Mesendoderm (in vitro differentiated cells): ENCODE results near the gene FOXE3.
A peak's percentile ranks its signal among the peaks of the same experiment; 100 is the strongest.

Source experiments
- DNase-seq: peaks from one replicate; pipeline ENCODE4 v3.0.0; 2013
- H2AK5ac ChIP-seq: 2 replicates; pipeline ENCODE4 v1.6.1; 2013; ENCODE audit warnings: low read length, inconsistent platforms
- H2BK120ac ChIP-seq: 2 replicates; pipeline ENCODE4 v1.6.1; 2013; ENCODE audit warnings: low read depth, mild to moderate bottlenecking, low read length, moderate library complexity, mixed read lengths
- H2BK15ac ChIP-seq: replicated peaks from 2 replicates; pipeline ENCODE4 v1.6.1; 2013; ENCODE audit warnings: low read depth, mild to moderate bottlenecking, moderate library complexity
- H2BK5ac ChIP-seq: 2 replicates; pipeline ENCODE4 v1.6.1; 2013; ENCODE audit warnings: low read length, inconsistent platforms
- H3K18ac ChIP-seq: 2 replicates; pipeline ENCODE4 v1.6.1; 2013; ENCODE audit warnings: mild to moderate bottlenecking, low read length, mixed read lengths
- H3K23ac ChIP-seq: one replicate; pipeline ENCODE4 v1.6.1; 2013; ENCODE audit warnings: low read length
- H3K27ac ChIP-seq: 2 replicates; pipeline ENCODE4 v1.5.1; 2013; ENCODE audit warnings: low read depth, mild to moderate bottlenecking, inconsistent platforms, low read length, moderate library complexity
- H3K27me3 ChIP-seq: 2 replicates; pipeline ENCODE4 v1.6.1; 2013; ENCODE audit warnings: low read length, control low read depth, mild to moderate bottlenecking, inconsistent platforms; ENCODE audit not compliant: insufficient read depth, poor library complexity
- H3K36me3 ChIP-seq: 2 replicates; pipeline ENCODE4 v1.6.1; 2013; ENCODE audit warnings: low read length, inconsistent platforms; ENCODE audit not compliant: control insufficient read depth, insufficient read depth
- H3K4ac ChIP-seq: one replicate; pipeline ENCODE4 v1.6.1; 2013; ENCODE audit warnings: low read depth, mild to moderate bottlenecking, low read length, moderate library complexity
- H3K4me1 ChIP-seq: 2 replicates; pipeline ENCODE4 v1.6.1; 2013; ENCODE audit warnings: low read depth, low read length, inconsistent platforms; ENCODE audit not compliant: control insufficient read depth
- H3K4me2 ChIP-seq: 2 replicates; pipeline ENCODE4 v1.6.1; 2013; ENCODE audit warnings: low read length
- H3K4me3 ChIP-seq: 2 replicates; pipeline ENCODE4 v1.5.1; 2013; ENCODE audit warnings: mild to moderate bottlenecking, low read length
- H3K56ac ChIP-seq: one replicate; pipeline ENCODE4 v1.6.1; 2013; ENCODE audit warnings: low read length
- H3K79me1 ChIP-seq: 2 replicates; pipeline ENCODE4 v1.6.1; 2013; ENCODE audit warnings: low read length, inconsistent platforms
- H3K79me2 ChIP-seq: 2 replicates; pipeline ENCODE4 v1.6.1; 2013; ENCODE audit warnings: mild to moderate bottlenecking, low read length; ENCODE audit not compliant: control insufficient read depth, insufficient read depth
- H3K9ac ChIP-seq: 2 replicates; pipeline ENCODE4 v1.6.1; 2013; ENCODE audit warnings: low read length, inconsistent platforms
- H4K5ac ChIP-seq: one replicate; pipeline ENCODE4 v1.6.1; 2013; ENCODE audit warnings: low read length
- H4K8ac ChIP-seq: one replicate; pipeline ENCODE4 v1.6.1; 2013; ENCODE audit warnings: low read depth, mild to moderate bottlenecking, control low read depth, low read length, moderate library complexity
- WGBS: extraction: QIAGEN DNeasy Blood & Tissue Kit; methylation state at CpG from one replicate; pipeline ENCODE4 v1.1.7; 2013; ENCODE audit warnings: low lambda C conversion rate, missing lambda C conversion rate; ENCODE audit not compliant: insufficient coverage; ENCODE audit errors: extremely low coverage; 5-methylcytosine and 5-hydroxymethylcytosine counted together

Gene FOXE3

GRCh38 chr1:47437447-47438164 is 21.5 kb downstream of the FOXE3 start, which contains the start of gene FOXD2:
TSS of gene FOXD2 (plus strand) at chr1:47438044. CDS start at chr1:47438136, 92 bp downstream.
- Histone ChIP-seq H3K36me3 (no peaks in the 10 kb centered on the region), H3K27me3 (peaks cover 74% of the 10 kb centered on the region), H2BK120ac (no peak within 1 kb of the TSS), H3K27ac (no peak within 1 kb of the TSS), H3K79me1 (no peaks in the 10 kb centered on the region), H2BK15ac (no peak within 1 kb of the TSS), H4K5ac (no peak within 1 kb of the TSS), H3K4me3 (peak within 1 kb of the TSS; percentile 63), H3K4me1 (peaks cover 8% of the 10 kb centered on the region), H2BK5ac (no peak within 1 kb of the TSS), H3K79me2 (no peaks in the 10 kb centered on the region), H3K18ac (peak within 1 kb of the TSS; percentile 55), H3K56ac (peak within 1 kb of the TSS; percentile 93), H3K9ac (peak within 1 kb of the TSS; percentile 79), H3K4ac (peak within 1 kb of the TSS; percentile 63), H3K4me2 (peak within 1 kb of the TSS; percentile 66), H4K8ac (no peak within 1 kb of the TSS), H2AK5ac (no peak within 1 kb of the TSS), H3K23ac (no peak within 1 kb of the TSS)
- WGBS = no CpG with 5 or more reads among the region's 80 CpGs
- peak; percentile 91 for DNase-seq

DNA sequence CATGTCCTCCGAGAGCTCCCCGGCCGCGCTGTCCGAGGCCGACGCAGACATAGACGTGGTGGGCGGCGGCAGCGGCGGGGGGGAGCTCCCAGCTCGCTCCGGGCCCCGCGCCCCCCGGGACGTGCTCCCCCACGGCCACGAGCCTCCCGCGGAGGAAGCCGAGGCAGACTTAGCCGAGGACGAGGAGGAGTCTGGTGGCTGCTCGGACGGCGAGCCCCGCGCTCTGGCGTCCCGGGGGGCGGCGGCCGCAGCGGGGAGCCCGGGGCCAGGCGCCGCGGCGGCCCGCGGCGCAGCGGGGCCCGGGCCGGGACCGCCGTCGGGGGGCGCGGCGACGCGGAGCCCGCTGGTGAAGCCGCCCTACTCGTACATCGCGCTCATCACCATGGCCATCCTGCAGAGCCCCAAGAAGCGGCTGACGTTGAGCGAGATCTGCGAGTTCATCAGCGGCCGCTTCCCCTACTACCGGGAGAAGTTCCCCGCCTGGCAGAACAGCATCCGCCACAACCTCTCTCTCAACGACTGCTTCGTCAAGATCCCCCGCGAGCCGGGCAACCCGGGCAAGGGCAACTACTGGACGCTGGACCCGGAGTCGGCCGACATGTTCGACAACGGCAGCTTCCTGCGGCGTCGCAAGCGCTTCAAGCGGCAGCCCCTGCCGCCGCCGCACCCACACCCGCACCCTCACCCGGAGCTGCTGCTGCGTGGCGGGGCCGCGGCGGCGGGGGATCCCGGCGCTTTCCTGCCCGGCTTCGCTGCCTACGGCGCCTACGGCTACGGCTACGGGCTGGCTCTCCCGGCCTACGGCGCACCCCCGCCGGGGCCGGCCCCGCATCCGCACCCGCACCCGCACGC is 22.3 kb downstream of the FOXE3 start:
- no peak for DNase-seq
- no peaks in the 10 kb centered on the region for H3K79me2 ChIP-seq
- H4K8ac ChIP-seq = no peak overlapping the region
- H2AK5ac ChIP-seq = no peak overlapping the region
- no peak overlapping the region for H2BK15ac ChIP-seq
- peaks cover 74% of the 10 kb centered on the region for H3K27me3 ChIP-seq
- H2BK5ac ChIP-seq = no peak overlapping the region
- no CpG with 5 or more reads among the region's 117 CpGs for WGBS
- no peaks in the 10 kb centered on the region for H3K36me3 ChIP-seq
- H3K4ac ChIP-seq = no peak overlapping the region
- H3K18ac ChIP-seq = peak overlapping the region; percentile 28
- H3K4me1 ChIP-seq = peaks cover 2% of the 10 kb centered on the region
- no peak overlapping the region for H3K27ac ChIP-seq
- no peak overlapping the region for H3K4me3 ChIP-seq
- no peak overlapping the region for H2BK120ac ChIP-seq
- H3K56ac ChIP-seq = peak overlapping the region; percentile 79
- H3K4me2 ChIP-seq = peak overlapping the region; percentile 36
- no peak overlapping the region for H4K5ac ChIP-seq
- no peak overlapping the region for H3K23ac ChIP-seq
- H3K79me1 ChIP-seq = no peaks in the 10 kb centered on the region
- peak overlapping the region; percentile 40 for H3K9ac ChIP-seq

- H4K5ac ChIP-seq = no peak overlapping the region
- H3K23ac ChIP-seq = no peak overlapping the region
- no peak overlapping the region for H2BK120ac ChIP-seq
- H3K27ac ChIP-seq = no peak overlapping the region
- no peak overlapping the region for H2AK5ac ChIP-seq
- no peaks in the 10 kb centered on the region for H3K36me3 ChIP-seq
- H3K4me1 ChIP-seq = peaks cover 1% of the 10 kb centered on the region
- H3K27me3 ChIP-seq = peaks cover 75% of the 10 kb centered on the region
- H3K9ac ChIP-seq = peak overlapping the region; percentile 43
- no peak overlapping the region for H2BK5ac ChIP-seq
- no peak overlapping the region for H4K8ac ChIP-seq
- peak overlapping the region; percentile 59 for H3K56ac ChIP-seq
- H3K4me2 ChIP-seq = no peak overlapping the region
- peak; percentile 39 for DNase-seq
- no CpG with 5 or more reads among the region's 86 CpGs for WGBS
- H3K4me3 ChIP-seq = no peak overlapping the region
- H3K18ac ChIP-seq = peak overlapping the region; percentile 28
- H3K4ac ChIP-seq = no peak overlapping the region
- H3K79me1 ChIP-seq = no peaks in the 10 kb centered on the region
- no peak overlapping the region for H2BK15ac ChIP-seq
- H3K79me2 ChIP-seq = no peaks in the 10 kb centered on the region
Measured at GRCh38 chr1:47439017-47439818, 23.1 kb downstream of the FOXE3 start.

- Histone ChIP-seq H3K79me1 (no peaks in the 10 kb centered on the region), H3K79me2 (no peaks in the 10 kb centered on the region), H2BK5ac (no peak overlapping the region), H3K27me3 (peaks cover 75% of the 10 kb centered on the region), H2BK15ac (no peak overlapping the region), H3K36me3 (no peaks in the 10 kb centered on the region), H2AK5ac (no peak overlapping the region), H2BK120ac (no peak overlapping the region), H3K56ac (peak overlapping the region; percentile 59), H3K23ac (no peak overlapping the region), H3K4me1 (peaks cover 7% of the 10 kb centered on the region), H4K5ac (no peak overlapping the region), H3K27ac (no peak overlapping the region), H3K4ac (no peak overlapping the region), H3K4me2 (no peak overlapping the region), H3K18ac (no peak overlapping the region), H4K8ac (no peak overlapping the region), H3K4me3 (no peak overlapping the region), H3K9ac (no peak overlapping the region)
- WGBS = no CpG with 5 or more reads among the region's 20 CpGs
- no peak for DNase-seq
Measured at GRCh38 chr1:47439819-47440598, 23.9 kb downstream of the FOXE3 start.

GRCh38 chr1:47440599-47441081 is 24.6 kb downstream of the FOXE3 start:
- Histone ChIP-seq H2AK5ac (no peak overlapping the region), H3K4me3 (no peak overlapping the region), H3K9ac (no peak overlapping the region), H3K27me3 (peaks cover 76% of the 10 kb centered on the region), H3K4me1 (peaks cover 7% of the 10 kb centered on the region), H3K18ac (no peak overlapping the region), H2BK5ac (no peak overlapping the region), H3K4ac (no peak overlapping the region), H3K79me2 (no peaks in the 10 kb centered on the region), H3K27ac (no peak overlapping the region), H3K56ac (no peak overlapping the region), H2BK15ac (no peak overlapping the region), H3K4me2 (no peak overlapping the region), H3K36me3 (no peaks in the 10 kb centered on the region), H3K23ac (no peak overlapping the region), H4K8ac (no peak overlapping the region), H3K79me1 (no peaks in the 10 kb centered on the region), H2BK120ac (no peak overlapping the region), H4K5ac (no peak overlapping the region)
- no CpG with 5 or more reads among the region's 5 CpGs for WGBS
- DNase-seq = no peak
